ENCODE results near the gene PADI1. TPM values are rescaled to one million over a fixed set of nuclear protein-coding genes. Genes with fewer than 3 reads are reported as not detected.

PADI1 gene
- total RNA-seq, 4 donors from 2014 or later = 3.2 to 24.2 (median 6.6) TPM

GRCh38 chr1:17280894-17281293 lies 76.0 kb downstream of the PADI1 start:
- H3K4me3 ChIP-seq (ENCODE audit: low read depth, poor library complexity, severe bottlenecking) = no peak overlapping the region
- 65 to 90% methylated on average over 2 of the region's 2 CpGs for WGBS, 2 donors
- no peak for DNase-seq (ENCODE audit: low spot score in 2 of 2)
- TF ChIP-seq CTCF (IDR thresholded peaks at IDR 0.05) = no peak
- no peak for TF ChIP-seq POLR2A (IDR thresholded peaks at IDR 0.05)
- intact Hi-C loops (cut with DNase I; ENCODE audit: low total_unique reads) = no loop called here

GRCh38 chr1:17281775-17282181 lies 76.8 kb downstream of the PADI1 start:
- TF ChIP-seq CTCF (IDR thresholded peaks at IDR 0.05) (no peak), POLR2A (IDR thresholded peaks at IDR 0.05) (no peak)
- WGBS, 2 donors = 45 to 53% methylated on average over 8 of the region's 8 CpGs
- intact Hi-C loops (cut with DNase I; ENCODE audit: low total_unique reads) = no loop called here
- no peak for DNase-seq (ENCODE audit: low spot score in 2 of 2)
- H3K4me3 ChIP-seq (ENCODE audit: low read depth, poor library complexity, severe bottlenecking) = no peak overlapping the region

- no peak for DNase-seq (ENCODE audit: low spot score in 2 of 2)
- no peak for TF ChIP-seq CTCF (IDR thresholded peaks at IDR 0.05)
- no peak for TF ChIP-seq POLR2A (IDR thresholded peaks at IDR 0.05)
- no peak overlapping the region for H3K4me3 ChIP-seq (ENCODE audit: low read depth, poor library complexity, severe bottlenecking)
- WGBS, 2 donors = 81 to 88% methylated on average over 5 of the region's 5 CpGs
- intact Hi-C loops (cut with DNase I; ENCODE audit: low total_unique reads) = no loop called here
Observed at GRCh38 chr1:17282836-17283235, 77.9 kb downstream of the PADI1 start.

GRCh38 chr1:17286646-17287045 lies 81.7 kb downstream of the PADI1 start:
- TF ChIP-seq POLR2A (IDR thresholded peaks at IDR 0.05) (no peak), CTCF (IDR thresholded peaks at IDR 0.05) (no peak)
- no peak for DNase-seq (ENCODE audit: low spot score in 2 of 2)
- intact Hi-C loops (cut with DNase I; ENCODE audit: low total_unique reads) = no loop called here
- 94 to 95% methylated on average over 5 of the region's 5 CpGs for WGBS, 2 donors
- no peak overlapping the region for H3K4me3 ChIP-seq (ENCODE audit: low read depth, poor library complexity, severe bottlenecking)

- TF ChIP-seq CTCF (IDR thresholded peaks at IDR 0.05) = no peak
- no peak for TF ChIP-seq POLR2A (IDR thresholded peaks at IDR 0.05)
- WGBS, 2 donors = 61 to 69% methylated on average over 5 of the region's 5 CpGs
- no peak for DNase-seq (ENCODE audit: low spot score in 2 of 2)
Observed at GRCh38 chr1:17287130-17287776, 82.3 kb downstream of the PADI1 start.

GRCh38 chr1:17289721-17290120 lies 84.8 kb downstream of the PADI1 start:
- DNase-seq (ENCODE audit: low spot score in 2 of 2) = peak in 1 of 2 donors; percentile 33
- no peak for TF ChIP-seq CTCF (IDR thresholded peaks at IDR 0.05)
- TF ChIP-seq POLR2A (IDR thresholded peaks at IDR 0.05) = no peak
- intact Hi-C loops (cut with DNase I; ENCODE audit: low total_unique reads) = no loop called here
- H3K4me3 ChIP-seq (ENCODE audit: low read depth, poor library complexity, severe bottlenecking) = no peak overlapping the region
- 14 to 27% methylated on average over 2 of the region's 2 CpGs for WGBS, 2 donors

More at GRCh38 chr1:17287130-17287776, 82.3 kb downstream of the PADI1 start:
- intact Hi-C loops (cut with DNase I; ENCODE audit: low total_unique reads) = no loop called here
- H3K4me3 ChIP-seq (ENCODE audit: low read depth, poor library complexity, severe bottlenecking) = no peak overlapping the region
